Heart left ventricle (tissue), 13 donors: Measurements from ENCODE around the gene PRKAG2.

Experiments
- CTCF ChIP-seq, 12 donors: fragments of 200-600 bp; sonication (generic) in 4 of 12; IDR thresholded peaks; one replicate each; pipeline versions ENCODE4 v1.5.0 to v1.8.0; 2018 to 2022; ENCODE audit warnings: antibody characterized with exemption in 12 of 12, mild to moderate bottlenecking in 5 of 12
- POLR2A ChIP-seq, 2 donors: fragments of 450-650 bp; IDR thresholded peaks; one replicate each; pipeline ENCODE4 v1.6.1; 2017; ENCODE audit warnings: antibody characterized with exemption in 2 of 2, mild to moderate bottlenecking in 2 of 2, moderate library complexity in 2 of 2
- donor health status: ischemic (EF 13 %, LVEDD 7.1; RV severe dilation, severe dysfunction).
- donor health status: DM: no; HTN: yes; CAD: no.
- donor health status: DM: no; HTN: no; CAD: no.
- donor health status: ischemic (EF 25% LVEDD 6.9; RV normal size, moderate dysfunction).
- donor health status: ischemic (EF 25% LVEDD 5.7; RV mildly dilated, moderate dysfunction).
- donor health status: ischemic (EF 35%, LVEDD 5.7; RV mildly dilated, moderate dysfunction).
- donor health status: nonischemic (EF 11% LVEDD 7.7; RV severe dilation, severe dysfunction).
- donor health status: DM: yes; HTN: yes; CAD: no.
- donor health status: PGD.
- donor health status: ischemic (EF 29% LVEDD 5.4; RV normal size, mild dysfunction).
- donor health status: nonischemic (EF 23%, LVEDD 6.1; RV moderate dilation, normal function).

GRCh38 chr7:151768805-151769187 lies 108.1 kb downstream of the PRKAG2 start:
- TF ChIP-seq POLR2A (IDR thresholded peaks at IDR 0.05), result no peak
- no peak for TF ChIP-seq CTCF (IDR thresholded peaks at IDR 0.05)
